K562 (cell line): Measurements from ENCODE around the gene GPX6. TPM values are rescaled to one million over a fixed set of nuclear protein-coding genes. Genes with fewer than 3 reads are reported as not detected.

ENCODE experiments used
- ARHGAP35 ChIP-seq: fragments of 450-650 bp; IDR thresholded peaks from 2 replicates; pipeline ENCODE4 v1.6.1; 2018; ENCODE audit not compliant: partially characterized antibody
- ARID2 ChIP-seq: fragments of 450-650 bp; IDR thresholded peaks from 2 replicates; pipeline ENCODE4 v1.6.1; 2017; ENCODE audit warnings: antibody characterized with exemption, mild to moderate bottlenecking
- CAMTA2 ChIP-seq: fragments of 250-450 bp; sonication (Bioruptor Pico); conservative IDR thresholded peaks from 2 replicates; pipeline ENCODE4 v1.5.1; 2022
- CBX2 ChIP-seq: fragments of 200-600 bp; sonication (generic); IDR thresholded peaks from one replicate; pipeline ENCODE4 v1.6.1; 2012; ENCODE audit warnings: mild to moderate bottlenecking, low read length, inconsistent platforms; ENCODE audit not compliant: insufficient read depth, poor library complexity, severe bottlenecking
- CCNT2 ChIP-seq: IDR thresholded peaks from 2 replicates; pipeline ENCODE4 v1.6.1; 2011; ENCODE audit warnings: borderline replicate concordance, low read depth, mild to moderate bottlenecking, moderate library complexity, mixed read lengths, low read length; ENCODE audit not compliant: insufficient read length; ENCODE audit errors: extremely low read depth
- ELF2 ChIP-seq: fragments of 250-450 bp; sonication (Bioruptor Pico); IDR thresholded peaks from 2 replicates; pipeline ENCODE4 v1.5.0; 2021; ENCODE audit warnings: mild to moderate bottlenecking
- ETS2 ChIP-seq: IDR thresholded peaks from 2 replicates; pipeline ENCODE4 v1.6.1; 2016; ENCODE audit warnings: borderline replicate concordance, missing genetic modification characterization, mild to moderate bottlenecking, moderate library complexity, missing compliant biosample characterization; ENCODE audit not compliant: poor library complexity, severe bottlenecking
- GATAD2A ChIP-seq: fragments of 450-650 bp; IDR thresholded peaks from 2 replicates; pipeline ENCODE4 v1.6.1; 2017
- HDAC2 ChIP-seq: fragments of 450-650 bp; IDR thresholded peaks from 2 replicates; pipeline ENCODE4 v1.6.1; 2016; ENCODE audit warnings: mild to moderate bottlenecking
- HNRNPK ChIP-seq: fragments of 200-400 bp; formaldehyde crosslinking; IDR thresholded peaks from one replicate; pipeline ENCODE4 v1.6.1; 2018; ENCODE audit warnings: mild to moderate bottlenecking, low read depth, low read length; ENCODE audit not compliant: poor library complexity, severe bottlenecking
- KHSRP ChIP-seq: fragments of 450-650 bp; IDR thresholded peaks from 2 replicates; pipeline ENCODE4 v1.6.1; 2017
- MYBL2 ChIP-seq, 2 experiments: fragments of 450-650 bp in 1 of 2; sonication (generic) in 1 of 2; formaldehyde crosslinking in 1 of 2; IDR thresholded peaks; 2 replicates each; pipeline versions ENCODE4 v1.6.1 to v1.8.1; 2017 to 2022; ENCODE audit warnings: borderline replicate concordance in 1 of 2, inconsistent platforms in 1 of 2, low read depth in 1 of 2, mild to moderate bottlenecking in 1 of 2, missing genetic modification reagents in 1 of 2, moderate library complexity in 1 of 2
- NBN ChIP-seq: fragments of 450-650 bp; IDR thresholded peaks from 2 replicates; pipeline ENCODE4 v1.6.1; 2016; ENCODE audit warnings: low read depth, mild to moderate bottlenecking
- PCBP1 ChIP-seq: fragments of 200-400 bp; formaldehyde crosslinking; IDR thresholded peaks from 2 replicates; pipeline ENCODE4 v1.6.1; 2018; ENCODE audit warnings: mild to moderate bottlenecking, low read depth, low read length; ENCODE audit not compliant: poor library complexity, severe bottlenecking
- PHB2 ChIP-seq: fragments of 450-650 bp; IDR thresholded peaks from 2 replicates; pipeline ENCODE4 v1.6.1; 2017; ENCODE audit warnings: low read depth
- SIN3A ChIP-seq, 2 experiments: fragments of 150-350 bp in 1 of 2; IDR thresholded peaks; 2 replicates each; pipeline ENCODE4 v1.6.1; 2011 to 2016; ENCODE audit warnings: borderline replicate concordance in 2 of 2, low read depth in 2 of 2, low read length in 2 of 2, mild to moderate bottlenecking in 2 of 2, moderate library complexity in 2 of 2; ENCODE audit not compliant: control insufficient read depth in 1 of 2
- SIRT6 ChIP-seq: IDR thresholded peaks from one replicate; pipeline ENCODE4 v1.6.1; 2012; ENCODE audit warnings: low read depth, mild to moderate bottlenecking, control low read depth, inconsistent platforms, low read length, moderate library complexity
- THRAP3 ChIP-seq: fragments of 450-650 bp; IDR thresholded peaks from 2 replicates; pipeline ENCODE4 v1.6.1; 2016; ENCODE audit warnings: mild to moderate bottlenecking, inconsistent platforms, borderline replicate concordance
- ZFP36 ChIP-seq: fragments of 150-350 bp; IDR thresholded peaks from 2 replicates; pipeline ENCODE4 v1.6.1; 2018; ENCODE audit warnings: low read length, low read depth; ENCODE audit not compliant: partially characterized antibody
- ZNF124 ChIP-seq: sonication (generic); formaldehyde crosslinking; IDR thresholded peaks from 2 replicates; pipeline ENCODE4 v1.8.1; 2022; ENCODE audit warnings: missing genetic modification reagents
- ZNF696 ChIP-seq: fragments of 250-450 bp; sonication (Bioruptor Pico); conservative IDR thresholded peaks from 2 replicates; pipeline ENCODE4 v1.4.0; 2020; ENCODE audit warnings: mild to moderate bottlenecking, moderate library complexity
- ZNF75A ChIP-seq: fragments of 450-650 bp; formaldehyde crosslinking; IDR thresholded peaks from 2 replicates; pipeline ENCODE4 v1.4.0; 2020; ENCODE audit warnings: mild to moderate bottlenecking
- polyA plus RNA-seq, 8 experiments: library from polyadenylated mRNA; depleted of rRNA in 4 of 8; stranded (reverse) in 5 of 8; unstranded in 3 of 8; fragments of >200 nt; fragmentation: Nextera tagmentation in 2 of 8; fragmentation: Illumina TruSeq in 1 of 8; extraction: Ambion mirVana in 2 of 8; extraction: Trizol in 1 of 8; gene quantifications; 2 replicates each; pipeline versions ENCODE4 v1.2.1 to v1.2.3, GENCODE V29; 2011 to 2014; ENCODE audit warnings: inconsistent platforms in 1 of 8, missing spikeins in 1 of 8
- total RNA-seq, 7 experiments: library from RNA; depleted of rRNA in 6 of 7; stranded (reverse); fragments of >200 nt in 6 of 7; fragmentation: Illumina TruSeq in 2 of 7; extraction: Trizol in 2 of 7; gene quantifications; 2 replicates each; pipeline versions ENCODE4 v1.2.1 to v1.2.3, GENCODE V29; 2011 to 2021; ENCODE audit warnings: low replicate concordance in 1 of 7
- TF ChIP-seq, protein P1 (sequence below): fragments of 450-650 bp; IDR thresholded peaks from 2 replicates; pipeline ENCODE4 v1.6.1; 2016; ENCODE audit warnings: borderline replicate concordance
- TF ChIP-seq, protein P2 (sequence below): fragments of 250-450 bp; sonication (Bioruptor Pico); IDR thresholded peaks from 2 replicates; pipeline ENCODE4 v1.6.1; 2021; ENCODE audit warnings: mild to moderate bottlenecking
- TF ChIP-seq, protein P3 (sequence below): fragments of 450-650 bp; IDR thresholded peaks from 2 replicates; pipeline ENCODE4 v1.6.1; 2016

The GPX6 gene
- total and polyA plus RNA-seq, 9 of the 15 experiments (the other 6 are each of a cell fraction or from before 2014, with no cell fraction given): not detected

DNA sequence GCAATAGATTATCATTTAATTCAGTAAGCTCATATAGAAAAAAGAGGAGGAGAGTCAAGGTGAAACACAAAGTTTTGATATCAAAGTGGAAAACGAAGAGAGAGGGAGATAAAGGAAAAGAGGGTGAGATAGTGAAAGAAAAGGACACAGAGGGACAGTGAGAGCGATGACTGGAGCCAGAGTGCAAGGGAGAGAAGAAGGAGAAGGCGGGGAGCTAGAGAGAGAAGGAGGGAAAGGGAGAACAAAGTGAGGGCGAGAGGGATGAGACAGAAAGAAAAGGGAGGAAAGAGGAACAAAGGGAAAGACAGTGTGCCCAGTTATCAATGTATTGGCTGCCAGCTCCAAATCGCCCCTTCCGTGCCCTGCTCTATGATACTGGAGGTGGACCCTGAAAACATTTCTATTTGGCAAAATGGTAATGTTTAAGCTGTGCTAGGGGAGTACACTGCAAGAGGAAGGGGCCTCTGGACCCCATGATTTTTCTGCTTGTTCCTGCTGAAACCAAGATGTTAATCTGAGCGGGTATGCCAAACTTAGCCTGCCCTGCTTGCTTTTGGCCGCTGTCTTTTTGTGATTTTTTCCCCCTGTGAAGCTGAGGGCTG, 37.9 kb upstream of the GPX6 start (continued):
- TF ChIP-seq, protein P1, sequence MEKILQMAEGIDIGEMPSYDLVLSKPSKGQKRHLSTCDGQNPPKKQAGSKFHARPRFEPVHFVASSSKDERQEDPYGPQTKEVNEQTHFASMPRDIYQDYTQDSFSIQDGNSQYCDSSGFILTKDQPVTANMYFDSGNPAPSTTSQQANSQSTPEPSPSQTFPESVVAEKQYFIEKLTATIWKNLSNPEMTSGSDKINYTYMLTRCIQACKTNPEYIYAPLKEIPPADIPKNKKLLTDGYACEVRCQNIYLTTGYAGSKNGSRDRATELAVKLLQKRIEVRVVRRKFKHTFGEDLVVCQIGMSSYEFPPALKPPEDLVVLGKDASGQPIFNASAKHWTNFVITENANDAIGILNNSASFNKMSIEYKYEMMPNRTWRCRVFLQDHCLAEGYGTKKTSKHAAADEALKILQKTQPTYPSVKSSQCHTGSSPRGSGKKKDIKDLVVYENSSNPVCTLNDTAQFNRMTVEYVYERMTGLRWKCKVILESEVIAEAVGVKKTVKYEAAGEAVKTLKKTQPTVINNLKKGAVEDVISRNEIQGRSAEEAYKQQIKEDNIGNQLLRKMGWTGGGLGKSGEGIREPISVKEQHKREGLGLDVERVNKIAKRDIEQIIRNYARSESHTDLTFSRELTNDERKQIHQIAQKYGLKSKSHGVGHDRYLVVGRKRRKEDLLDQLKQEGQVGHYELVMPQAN: peak; percentile 78; the same call in 1 of the 2 replicates
- peak; percentile 60; the same call in 1 of the 2 replicates for TF ChIP-seq NBN
- TF ChIP-seq CCNT2: no peak
- 0 out of 2 replicates have a peak, but pooled peaks have one; percentile 17 for TF ChIP-seq KHSRP
- TF ChIP-seq HNRNPK: no peak
- TF ChIP-seq GATAD2A: peak; percentile 82
- no peak for TF ChIP-seq SIRT6
- TF ChIP-seq PHB2: peak; percentile 65; the same call in 1 of the 2 replicates
- TF ChIP-seq, protein P2, sequence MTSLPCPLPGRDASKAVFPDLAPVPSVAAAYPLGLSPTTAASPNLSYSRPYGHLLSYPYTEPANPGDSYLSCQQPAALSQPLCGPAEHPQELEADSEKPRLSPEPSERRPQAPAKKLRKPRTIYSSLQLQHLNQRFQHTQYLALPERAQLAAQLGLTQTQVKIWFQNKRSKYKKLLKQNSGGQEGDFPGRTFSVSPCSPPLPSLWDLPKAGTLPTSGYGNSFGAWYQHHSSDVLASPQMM: no peak
- no peak for TF ChIP-seq ELF2 (CRISPR knock-in tag)
- no peak for TF ChIP-seq ETS2 (tag)
- TF ChIP-seq ZNF124 (CRISPR knock-in tag): no peak
- TF ChIP-seq, protein P3, sequence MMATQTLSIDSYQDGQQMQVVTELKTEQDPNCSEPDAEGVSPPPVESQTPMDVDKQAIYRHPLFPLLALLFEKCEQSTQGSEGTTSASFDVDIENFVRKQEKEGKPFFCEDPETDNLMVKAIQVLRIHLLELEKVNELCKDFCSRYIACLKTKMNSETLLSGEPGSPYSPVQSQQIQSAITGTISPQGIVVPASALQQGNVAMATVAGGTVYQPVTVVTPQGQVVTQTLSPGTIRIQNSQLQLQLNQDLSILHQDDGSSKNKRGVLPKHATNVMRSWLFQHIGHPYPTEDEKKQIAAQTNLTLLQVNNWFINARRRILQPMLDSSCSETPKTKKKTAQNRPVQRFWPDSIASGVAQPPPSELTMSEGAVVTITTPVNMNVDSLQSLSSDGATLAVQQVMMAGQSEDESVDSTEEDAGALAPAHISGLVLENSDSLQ: peak; percentile 30; the same call in 1 of the 2 replicates
- peak; percentile 78 for TF ChIP-seq HDAC2
- 0 out of 2 replicates have a peak, but pooled peaks have one; percentile 30 for TF ChIP-seq THRAP3
- no peak for TF ChIP-seq ZNF696
- peak; percentile 27; the same call in 1 of the 2 replicates for TF ChIP-seq MYBL2 (IDR thresholded peaks at IDR 0.05; ENCODE audit: low read depth)
- TF ChIP-seq MYBL2 (CRISPR knock-in tag; IDR thresholded peaks at IDR 0.05; ENCODE audit: borderline replicate concordance): no peak
- no peak for TF ChIP-seq PCBP1
- TF ChIP-seq ZNF75A (CRISPR knock-in tag): no peak
- no peak for TF ChIP-seq CAMTA2 (CRISPR knock-in tag)
- no peak for TF ChIP-seq ZFP36
- peak; percentile 63 for TF ChIP-seq ARHGAP35
- no peak for TF ChIP-seq CBX2
- peak; percentile 90 for TF ChIP-seq ARID2
- no peak for TF ChIP-seq SIN3A (IDR thresholded peaks at IDR 0.05; ENCODE audit: borderline replicate concordance in 2 of 2, control insufficient read depth in 1 of 2, low read depth in 2 of 2, low read length in 2 of 2)
